Thyroid gland (tissue), 4 donors: Measurements from ENCODE around the gene C1QL4. TPM values are rescaled to one million over a fixed set of nuclear protein-coding genes. Genes with fewer than 3 reads are reported as not detected.

Experiments used
- DNase-seq, 2 donors: peaks; one replicate each; pipeline ENCODE4 v3.0.0-alpha.2; 2019
- H3K27ac ChIP-seq, 3 donors: fragments of 200-600 bp; sonication (generic); 1 replicate in 2 of 3; 2 replicates in 1 of 3; pipeline ENCODE4 v1.5.1; 2016 to 2019; ENCODE audit warnings: mild to moderate bottlenecking in 1 of 3, moderate library complexity in 1 of 3
- H3K27me3 ChIP-seq: fragments of 200-600 bp; sonication (generic); one replicate; pipeline ENCODE4 v1.5.1; 2019
- H3K36me3 ChIP-seq, 2 donors: fragments of 200-600 bp; sonication (generic); one replicate each; pipeline ENCODE4 v1.5.1; 2016 to 2019
- H3K4me1 ChIP-seq, 2 donors: fragments of 200-600 bp; sonication (generic); one replicate each; pipeline ENCODE4 v1.5.1; 2017 to 2019
- H3K4me3 ChIP-seq, 3 donors: fragments of 200-600 bp; sonication (generic); replicated peaks in 1 of 3; 1 replicate in 2 of 3; 2 replicates in 1 of 3; pipeline ENCODE4 v1.5.1; 2016; ENCODE audit warnings: mild to moderate bottlenecking in 1 of 3
- H3K9me3 ChIP-seq: fragments of 200-600 bp; sonication (generic); one replicate; pipeline ENCODE4 v1.5.1; 2017
- CTCF ChIP-seq, 6 experiments: fragments of 200-600 bp in 3 of 6; fragments of 450-650 bp in 3 of 6; sonication (generic) in 3 of 6; IDR thresholded peaks; one replicate each; pipeline ENCODE4 v1.5.1; 2016 to 2019; ENCODE audit warnings: antibody characterized with exemption in 6 of 6, mild to moderate bottlenecking in 2 of 6, inconsistent platforms in 1 of 6, moderate library complexity in 1 of 6
- POLR2A ChIP-seq, 2 donors: fragments of 450-650 bp; IDR thresholded peaks; one replicate each; pipeline ENCODE4 v1.6.1; 2017; ENCODE audit warnings: antibody characterized with exemption in 2 of 2, mild to moderate bottlenecking in 2 of 2, moderate library complexity in 1 of 2
- WGBS, 2 donors: methylation state at CpG; one replicate each; pipeline ENCODE4 v1.1.5; 2017; 5-methylcytosine and 5-hydroxymethylcytosine counted together
- intact Hi-C: fragments of 100-400 bp; cut with DNase I; formaldehyde crosslinking; loops from one replicate; pipeline ENCODE4 v1.15.1; 2023
- total RNA-seq, 4 donors: library from RNA; depleted of rRNA; stranded (reverse); fragments of >200 nt; gene quantifications; one replicate each; pipeline ENCODE4 v1.2.3, GENCODE V29; 2016

C1QL4 gene
- total RNA-seq, 4 donors from 2014 or later: 0.67 to 1.2 (median 0.73) TPM; not detected in 1

GRCh38 chr12:49341777-49342065, 4.7 kb upstream of the C1QL4 start:
- Histone ChIP-seq H3K9me3 (no peaks in the 10 kb centered on the region), H3K27ac (no peak overlapping the region), H3K4me1 (peaks cover 36 to 63% of the 10 kb centered on the region in 2 donors), H3K36me3 (no peaks in the 10 kb centered on the region), H3K27me3 (peaks cover under 1% of the 10 kb centered on the region), H3K4me3 (no peak overlapping the region)
- DNase-seq: no peak
- intact Hi-C loops: no loop called here
- 47 to 58% methylated on average over 13 to 21 of the region's 21 CpGs for WGBS, 2 donors
- no peak for TF ChIP-seq CTCF (IDR thresholded peaks at IDR 0.05)
- no peak for TF ChIP-seq POLR2A (IDR thresholded peaks at IDR 0.05)

GRCh38 chr12:49340971-49341776, 4.2 kb upstream of the C1QL4 start:
- no peaks in the 10 kb centered on the region for H3K36me3 ChIP-seq
- H3K27ac ChIP-seq: no peak overlapping the region
- H3K9me3 ChIP-seq: no peaks in the 10 kb centered on the region
- peaks cover 31 to 63% of the 10 kb centered on the region in 2 donors for H3K4me1 ChIP-seq
- no peak for TF ChIP-seq POLR2A (IDR thresholded peaks at IDR 0.05)
- TF ChIP-seq CTCF (IDR thresholded peaks at IDR 0.05): no peak
- DNase-seq: no peak
- H3K4me3 ChIP-seq: no peak overlapping the region
- peaks cover 6% of the 10 kb centered on the region for H3K27me3 ChIP-seq
- 68 to 78% methylated on average over 13 to 14 of the region's 14 CpGs for WGBS, 2 donors
- intact Hi-C loops: no loop called here

- peaks cover 7% of the 10 kb centered on the region for H3K27me3 ChIP-seq
- 81% methylated on average over 6 of the region's 6 CpGs for WGBS, 2 donors
- no peak for TF ChIP-seq POLR2A (IDR thresholded peaks at IDR 0.05)
- peaks cover 22 to 56% of the 10 kb centered on the region in 2 donors for H3K4me1 ChIP-seq
- no peaks in the 10 kb centered on the region for H3K9me3 ChIP-seq
- H3K27ac ChIP-seq: no peak overlapping the region
- intact Hi-C loops: no loop called here
- H3K4me3 ChIP-seq: no peak overlapping the region
- H3K36me3 ChIP-seq: no peaks in the 10 kb centered on the region
- no peak for DNase-seq
Observed at GRCh38 chr12:49340095-49340870, 3.3 kb upstream of the C1QL4 start.

- H3K4me3 ChIP-seq: no peak overlapping the region
- no peak overlapping the region for H3K27ac ChIP-seq
- intact Hi-C loops: no loop called here
- no peak for TF ChIP-seq CTCF (IDR thresholded peaks at IDR 0.05)
- no peak for TF ChIP-seq POLR2A (IDR thresholded peaks at IDR 0.05)
- peaks cover 15 to 49% of the 10 kb centered on the region in 2 donors for H3K4me1 ChIP-seq
- DNase-seq: peak; percentile 58 to 73
- no peaks in the 10 kb centered on the region for H3K36me3 ChIP-seq
- peaks cover 7% of the 10 kb centered on the region for H3K27me3 ChIP-seq
- 26 to 28% methylated on average over 5 of the region's 5 CpGs for WGBS, 2 donors
- no peaks in the 10 kb centered on the region for H3K9me3 ChIP-seq
Observed at GRCh38 chr12:49339464-49339861, 2.5 kb upstream of the C1QL4 start.

GRCh38 chr12:49338830-49339463, 2.0 kb upstream of the C1QL4 start:
- H3K27me3 ChIP-seq: peaks cover 7% of the 10 kb centered on the region
- intact Hi-C loops: no loop called here
- TF ChIP-seq CTCF (IDR thresholded peaks at IDR 0.05) (no peak), POLR2A (IDR thresholded peaks at IDR 0.05) (no peak)
- peaks cover 15 to 44% of the 10 kb centered on the region in 2 donors for H3K4me1 ChIP-seq
- no peaks in the 10 kb centered on the region for H3K36me3 ChIP-seq
- 67 to 78% methylated on average over 5 to 6 of the region's 6 CpGs for WGBS, 2 donors
- no peak for DNase-seq
- no peak overlapping the region for H3K27ac ChIP-seq
- no peak overlapping the region for H3K4me3 ChIP-seq
- H3K9me3 ChIP-seq: no peaks in the 10 kb centered on the region
